ENCODE results near the gene ACACB. TPM values are rescaled to one million over a fixed set of nuclear protein-coding genes. Genes with fewer than 3 reads are reported as not detected.

ACACB gene
- polyA plus RNA-seq, 1 donor, result 13.6 TPM

DNA sequence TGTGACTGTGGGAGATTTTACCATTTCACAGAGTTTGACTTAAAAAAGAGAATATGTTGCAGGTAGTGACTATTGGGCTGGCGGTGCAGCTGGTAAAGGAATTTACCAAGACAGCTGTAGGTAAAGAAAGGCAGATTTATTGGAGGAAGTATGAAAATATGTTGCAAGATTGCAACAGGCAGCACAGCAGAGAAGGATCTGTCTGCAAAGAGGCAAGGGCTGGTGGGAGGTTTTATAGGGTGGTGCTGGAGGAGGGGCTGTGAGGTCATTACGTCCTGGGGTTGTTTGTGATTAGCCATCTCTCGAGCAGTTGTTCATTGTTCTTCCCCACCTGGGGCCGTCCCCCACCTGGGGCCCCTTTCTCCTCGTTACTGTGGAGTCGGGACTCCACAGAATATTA, 62.1 kb downstream of the ACACB start:
- DNase-seq, result no peak

- DNase-seq, result no peak
These were observed 63.5 kb downstream of the ACACB start for GRCh38 chr12:109179927-109180326.

GRCh38 chr12:109182041-109182839, 65.9 kb downstream of the ACACB start:
- DNase-seq, result no peak

DNA sequence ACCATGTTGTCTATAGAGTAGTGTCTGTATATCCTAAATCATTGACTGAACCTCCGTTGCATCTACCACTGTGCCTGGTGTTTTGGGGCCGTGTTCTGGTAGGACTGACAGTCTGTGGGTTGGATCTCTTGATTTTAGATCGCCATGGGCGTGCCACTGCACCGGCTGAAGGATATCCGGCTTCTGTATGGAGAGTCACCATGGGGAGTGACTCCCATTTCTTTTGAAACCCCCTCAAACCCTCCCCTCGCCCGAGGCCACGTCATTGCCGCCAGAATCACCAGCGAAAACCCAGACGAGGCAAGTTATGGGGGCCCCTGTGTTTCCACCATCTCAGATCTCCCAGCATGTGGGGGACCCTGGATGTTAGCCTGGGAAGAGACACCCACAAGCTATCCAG, 69.1 kb downstream of the ACACB start:
- DNase-seq, result no peak

GRCh38 chr12:109186993-109187653, 70.7 kb downstream of the ACACB start:
- no peak for DNase-seq

DNA sequence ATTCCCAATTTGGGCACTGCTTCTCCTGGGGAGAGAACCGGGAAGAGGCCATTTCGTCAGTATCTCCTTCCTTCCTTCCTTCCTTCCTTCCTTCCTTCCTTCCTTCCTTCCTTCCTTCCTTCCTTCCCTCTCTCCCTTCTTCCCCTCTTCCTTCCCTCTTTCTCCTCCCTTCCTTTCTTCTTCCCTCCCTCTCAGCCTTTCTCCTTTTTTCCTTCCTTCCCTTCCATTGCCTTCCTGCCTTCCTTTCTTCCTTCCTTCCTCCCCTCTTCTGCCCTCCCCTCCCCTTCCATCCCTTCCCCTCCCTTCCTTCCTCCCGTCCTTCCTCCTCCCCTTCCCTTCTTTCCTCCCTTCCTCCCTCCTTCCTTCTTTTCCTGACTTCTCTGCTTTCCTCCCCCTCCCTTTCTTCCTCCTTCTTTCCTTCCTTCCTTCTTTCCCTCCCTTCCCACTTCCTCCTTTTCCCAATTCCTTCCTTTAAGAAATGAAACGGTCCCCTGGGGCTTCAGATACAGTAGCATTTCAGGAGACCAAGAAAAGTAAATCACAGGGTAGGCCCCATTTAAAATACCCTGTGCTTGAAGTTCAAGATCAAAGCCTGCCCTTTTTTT, 71.8 kb downstream of the ACACB start:
- no peak for DNase-seq

DNA sequence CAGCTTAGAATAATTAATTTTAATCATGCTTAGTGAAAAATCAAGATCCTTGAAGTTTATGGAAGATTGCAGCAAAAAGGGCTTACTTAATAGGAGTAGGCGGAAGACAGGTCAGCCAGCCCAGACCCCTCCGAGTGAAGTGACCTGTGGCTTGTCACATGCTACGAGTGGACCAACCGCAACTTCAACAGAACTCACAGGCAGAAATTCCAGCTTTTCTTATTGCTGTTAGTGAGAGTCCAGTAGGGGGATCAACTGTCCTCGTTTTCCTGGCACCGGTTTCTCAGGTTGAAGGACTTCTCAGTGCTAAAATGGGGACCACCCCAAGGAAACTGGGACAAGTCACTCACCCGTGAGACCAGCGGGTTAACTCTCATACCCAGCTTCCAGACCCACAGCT, 72.9 kb downstream of the ACACB start:
- DNase-seq, result no peak

DNA sequence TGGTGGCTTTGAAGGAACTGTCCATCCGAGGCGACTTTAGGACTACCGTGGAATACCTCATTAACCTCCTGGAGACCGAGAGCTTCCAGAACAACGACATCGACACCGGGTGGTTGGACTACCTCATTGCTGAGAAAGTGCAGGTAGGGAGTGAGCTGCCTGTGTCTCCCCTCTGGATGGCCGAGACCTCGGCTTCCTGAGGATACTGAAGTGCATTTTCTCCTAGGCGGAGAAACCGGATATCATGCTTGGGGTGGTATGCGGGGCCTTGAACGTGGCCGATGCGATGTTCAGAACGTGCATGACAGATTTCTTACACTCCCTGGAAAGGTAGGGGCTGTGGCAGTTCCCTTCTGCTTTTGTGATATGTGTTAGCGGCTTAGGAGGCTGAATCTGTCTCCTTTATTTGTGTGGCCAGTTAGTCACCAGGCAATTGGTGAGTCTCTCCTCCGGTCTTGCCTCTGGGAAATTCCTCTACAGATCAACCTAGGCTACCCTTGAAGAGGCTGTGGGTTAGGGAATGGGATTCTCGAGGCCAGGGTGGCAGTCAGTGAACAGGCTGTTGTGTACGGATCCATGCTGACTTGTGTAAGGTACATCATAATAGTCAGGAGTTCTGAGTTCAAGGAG, 75.3 kb downstream of the ACACB start:
- DNase-seq, result no peak

- DNase-seq, result no peak
These were observed 76.0 kb downstream of the ACACB start for GRCh38 chr12:109192358-109192757.

- DNase-seq, result no peak
These were observed 77.5 kb downstream of the ACACB start for GRCh38 chr12:109193896-109194295.

DNA sequence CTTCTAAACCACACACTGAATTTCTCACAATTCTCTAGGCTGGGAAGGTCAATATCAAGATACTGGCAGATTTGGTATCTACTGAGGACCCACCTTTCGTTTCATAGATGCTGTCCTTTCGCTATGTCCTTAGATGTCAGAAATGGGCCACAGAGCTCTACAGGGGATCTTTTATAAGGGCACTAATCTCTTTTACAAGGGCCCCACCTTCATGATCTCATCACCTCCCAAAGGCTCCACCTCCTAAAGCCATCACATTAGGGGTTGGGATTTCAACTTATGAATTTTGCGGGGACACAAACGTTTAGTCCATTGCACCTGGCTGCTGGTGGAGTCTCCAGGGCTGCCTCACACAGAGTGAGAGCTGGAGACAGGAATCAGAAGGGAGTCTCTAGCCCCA, 79.9 kb downstream of the ACACB start:
- no peak for DNase-seq

DNA sequence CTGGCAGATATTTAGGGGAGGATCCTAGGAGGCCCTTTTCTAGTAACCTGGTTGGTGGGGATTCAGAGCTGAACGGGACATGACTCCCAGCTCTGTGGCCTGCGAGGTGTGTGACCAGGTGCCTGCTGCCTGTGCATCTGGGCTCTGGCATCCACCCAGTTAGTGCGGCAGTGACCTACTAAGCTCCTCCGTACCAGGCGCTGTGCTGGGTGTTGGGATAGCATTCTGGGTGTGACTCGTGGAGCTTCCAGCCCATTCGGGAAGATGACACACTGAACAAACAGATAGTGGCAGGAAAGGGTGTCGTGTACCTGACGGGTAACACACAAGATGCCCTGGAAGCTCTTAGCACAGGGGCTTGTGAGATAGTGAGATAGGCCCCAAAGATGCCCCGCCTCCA, 80.9 kb downstream of the ACACB start:
- DNase-seq, result no peak

- no peak for DNase-seq
These were observed 82.9 kb downstream of the ACACB start for GRCh38 chr12:109199324-109199723.

DNA sequence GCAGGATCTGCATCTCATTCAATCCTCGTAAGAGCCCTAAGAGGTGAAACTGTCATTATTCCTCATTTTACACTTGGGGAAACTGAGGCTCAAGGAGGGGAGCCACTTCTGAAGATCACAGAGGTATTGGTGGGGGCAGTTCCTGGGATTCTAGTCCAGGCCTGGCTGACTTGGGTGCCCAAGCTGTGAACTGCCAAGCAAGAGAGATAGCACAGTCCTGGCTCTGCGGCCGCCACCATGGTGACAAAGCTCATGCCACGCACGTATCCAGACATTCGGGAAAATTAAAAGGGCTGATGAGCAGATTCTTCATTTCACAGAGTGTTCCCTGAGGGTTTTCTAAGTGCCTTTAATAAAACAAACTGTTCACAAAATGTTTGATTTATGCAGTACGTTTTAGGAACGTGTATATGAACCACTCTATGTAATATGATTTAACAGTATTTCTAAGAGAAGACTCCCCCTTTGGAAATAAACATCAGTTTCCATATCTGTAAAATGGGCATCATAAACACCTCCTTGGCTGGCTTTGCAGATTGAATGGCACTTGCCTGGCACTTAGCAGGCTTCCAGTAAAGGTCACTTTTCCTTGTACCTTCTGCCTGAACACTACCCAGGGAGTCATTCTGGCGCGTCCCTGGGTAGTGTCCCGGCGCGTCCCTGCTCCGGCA, 84.6 kb downstream of the ACACB start:
- DNase-seq, result no peak

GRCh38 chr12:109201496-109201885, 85.1 kb downstream of the ACACB start:
- DNase-seq, result no peak

- DNase-seq, result no peak
These were observed 86.4 kb downstream of the ACACB start for GRCh38 chr12:109202770-109203169.

- no peak for DNase-seq
These were observed 87.1 kb downstream of the ACACB start for GRCh38 chr12:109203480-109203879.

DNA sequence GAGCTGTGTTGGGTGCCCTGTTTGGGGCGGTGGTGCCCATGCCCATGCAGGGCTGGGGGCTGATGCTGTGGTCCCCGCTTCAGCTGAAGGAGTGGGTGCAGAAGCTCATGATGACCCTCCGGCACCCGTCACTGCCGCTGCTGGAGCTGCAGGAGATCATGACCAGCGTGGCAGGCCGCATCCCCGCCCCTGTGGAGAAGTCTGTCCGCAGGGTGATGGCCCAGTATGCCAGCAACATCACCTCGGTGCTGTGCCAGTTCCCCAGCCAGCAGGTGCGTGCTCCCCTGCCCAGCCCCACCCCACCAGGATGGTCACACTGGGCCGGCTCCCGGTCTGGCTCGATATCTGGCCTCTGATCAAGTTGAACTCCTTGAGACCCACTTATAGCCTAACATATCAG, 92.7 kb downstream of the ACACB start:
- no peak for DNase-seq

GRCh38 chr12:109212460-109213115, 96.2 kb downstream of the ACACB start:
- DNase-seq, result no peak

DNA sequence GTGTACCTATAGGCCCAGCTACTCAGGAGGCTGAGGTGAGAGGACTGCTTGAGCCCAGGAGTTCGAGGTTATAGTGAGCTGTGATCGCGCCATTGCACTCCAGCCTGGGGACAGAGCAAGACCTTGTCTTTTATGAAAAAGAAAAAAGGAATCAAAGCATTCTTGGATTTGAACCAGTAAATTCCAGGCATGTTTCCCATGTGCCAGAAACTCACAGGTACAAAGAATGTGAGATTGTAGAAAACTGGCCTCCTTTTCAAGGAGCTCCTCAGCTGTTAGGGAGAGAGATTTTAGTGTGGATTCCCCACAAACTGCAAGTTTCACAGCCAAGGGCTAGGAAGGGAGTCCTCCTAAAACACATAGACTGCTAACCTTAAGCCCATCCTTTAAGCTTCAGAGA, 97.7 kb downstream of the ACACB start:
- no peak for DNase-seq

DNA sequence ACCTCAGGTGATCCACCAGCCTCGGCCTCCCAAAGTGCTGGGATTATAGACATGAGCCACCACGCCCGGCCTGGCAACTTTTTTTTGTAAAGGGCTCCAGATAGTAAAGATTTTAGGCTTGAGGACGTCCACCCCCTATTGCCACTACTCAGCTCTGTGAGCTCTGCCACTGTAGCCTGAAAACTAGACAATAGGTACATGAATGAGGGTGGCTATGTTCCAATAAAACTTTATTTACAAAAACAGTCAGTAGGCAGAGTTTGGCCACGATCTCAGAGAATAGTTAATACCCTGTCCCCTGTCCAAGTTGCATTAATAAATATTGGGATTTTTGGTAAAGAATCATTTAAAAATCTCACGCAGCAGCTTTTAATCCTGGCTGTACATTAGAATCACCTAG, 102.6 kb downstream of the ACACB start:
- no peak for DNase-seq

GRCh38 chr12:109219938-109220337, 103.6 kb downstream of the ACACB start:
- DNase-seq, result no peak
